Femur (tissue), 1 donor: ENCODE data around the gene TBC1D22A.
A peak's percentile ranks its signal among the peaks of the same experiment; 100 is the strongest.
"Not testable (repeated sequence)": the region's sequence is repeated elsewhere in the genome, so short reads cannot be mapped to it uniquely, and the experiment has no call there.

ENCODE experiments used
- DNase-seq: peaks from one replicate; pipeline ENCODE4 v3.0.0-alpha.2; 2017

The TBC1D22A gene

DNA sequence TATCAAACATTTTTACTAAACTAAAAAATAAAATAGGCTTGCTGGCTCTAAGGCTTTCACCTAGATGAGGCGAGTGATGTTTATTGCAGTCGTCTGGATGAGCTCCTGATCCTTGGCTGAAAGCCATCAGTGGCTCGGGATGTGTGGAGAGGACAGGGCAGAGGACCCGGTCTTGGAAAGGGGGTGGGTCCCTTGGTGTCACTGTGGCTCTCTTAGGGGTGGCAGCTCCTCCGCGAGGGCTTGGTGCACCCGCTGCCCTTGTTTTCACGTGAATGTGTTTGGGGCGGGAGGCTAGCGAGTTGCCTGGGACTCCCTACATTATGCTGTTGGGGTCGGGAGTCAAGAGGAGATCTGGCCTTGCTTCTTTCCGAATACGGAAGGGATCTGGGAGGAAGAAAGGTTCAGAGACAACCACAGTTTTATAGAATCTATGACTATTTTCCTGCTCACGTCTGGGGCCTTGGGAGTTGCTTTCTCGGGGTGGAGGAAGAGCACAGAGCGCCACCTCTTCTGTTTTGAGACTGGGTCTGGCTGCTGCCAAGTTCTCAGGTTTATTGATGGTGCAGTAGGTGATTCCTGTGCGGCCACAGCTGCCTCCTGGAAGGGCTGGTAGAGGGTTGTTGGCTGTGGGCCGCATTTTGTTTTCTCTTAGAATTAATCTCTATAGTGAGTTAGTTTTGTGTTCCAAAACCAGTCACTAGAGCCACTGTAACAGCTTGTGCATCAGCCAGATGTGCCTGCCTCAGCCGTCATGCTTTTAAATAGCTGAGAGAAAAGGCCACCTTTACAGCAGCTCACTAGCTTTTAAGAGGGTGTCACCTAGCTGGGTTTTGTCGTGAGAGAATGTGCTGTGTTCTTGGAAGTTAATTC lies 12.8 kb downstream of the TBC1D22A start:
- no peak for DNase-seq

GRCh38 chr22:46775850-46776826 lies 13.7 kb downstream of the TBC1D22A start:
- DNase-seq, result no peak

DNA sequence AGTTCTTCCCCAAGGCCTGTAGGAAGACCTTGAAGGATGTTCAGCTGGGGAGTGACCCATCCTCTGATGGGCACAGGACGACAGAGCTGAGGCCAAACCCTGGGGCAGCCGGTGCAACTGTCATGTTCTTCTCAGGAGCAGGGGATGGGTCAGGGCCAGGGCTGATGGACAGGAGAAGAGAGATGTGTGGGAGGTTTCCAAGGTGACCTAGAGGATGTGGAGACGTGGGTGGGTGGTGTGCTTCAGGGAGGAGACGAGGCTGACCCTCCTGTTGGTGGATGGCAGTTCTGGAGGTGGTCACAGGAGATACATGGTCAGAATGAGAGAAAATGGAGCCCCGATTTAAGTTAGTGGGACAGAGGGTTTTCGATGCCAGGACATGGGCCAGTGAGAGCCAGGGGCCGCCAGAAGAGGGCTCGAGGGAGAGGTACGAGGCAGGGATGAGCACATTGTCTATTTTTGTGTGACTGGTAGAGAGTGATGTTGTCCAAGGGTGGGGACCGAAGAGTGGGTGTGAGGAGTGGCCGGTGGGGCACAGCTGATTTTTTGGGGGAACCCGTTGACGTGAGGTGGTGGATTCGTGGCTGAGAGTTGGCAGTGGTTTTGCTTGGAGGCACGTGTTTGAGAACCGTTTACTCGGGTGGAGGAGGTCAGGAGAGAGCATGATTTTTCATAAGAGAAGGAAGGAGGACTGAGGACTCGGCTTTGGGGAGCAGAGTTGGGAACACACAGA lies 14.6 kb downstream of the TBC1D22A start:
- DNase-seq, result no peak

DNA sequence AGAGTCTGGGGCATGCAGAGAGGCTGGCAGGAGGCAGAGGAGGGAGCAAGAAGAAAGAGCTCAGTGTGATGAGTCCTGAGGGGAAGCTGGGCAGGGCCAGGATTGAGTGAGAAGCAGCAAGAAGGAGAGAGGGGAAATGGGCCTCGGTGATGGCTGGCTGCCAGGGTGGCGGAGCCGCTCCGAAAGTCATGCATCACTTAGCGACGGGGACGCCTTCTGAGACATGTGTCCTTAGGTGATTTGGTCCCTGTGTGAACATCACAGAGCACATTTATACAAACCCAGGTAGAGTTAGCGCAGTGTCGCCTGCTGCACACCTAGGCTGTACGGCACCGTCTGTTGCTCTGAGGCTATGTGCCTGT lies 15.1 kb downstream of the TBC1D22A start:
- DNase-seq, result peak; percentile 59

DNA sequence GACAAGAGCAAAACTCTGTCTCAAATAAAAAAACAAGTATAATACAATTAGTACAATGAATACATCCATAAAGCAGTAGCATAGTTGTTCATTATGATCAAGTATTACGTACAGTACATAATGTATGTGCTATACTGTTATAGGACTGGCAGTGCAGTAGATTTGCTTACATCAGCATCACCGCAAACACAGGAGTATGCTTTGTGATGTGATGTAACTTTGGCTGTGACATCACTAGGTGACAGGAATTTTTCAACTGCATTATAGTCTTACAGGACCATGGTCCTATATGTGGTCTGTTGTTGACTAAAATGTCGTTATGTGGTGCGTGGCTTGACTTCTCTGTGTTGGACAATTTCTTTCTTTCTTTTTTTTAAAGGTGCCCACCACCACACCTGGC lies 16.6 kb downstream of the TBC1D22A start:
- no peak for DNase-seq

DNA sequence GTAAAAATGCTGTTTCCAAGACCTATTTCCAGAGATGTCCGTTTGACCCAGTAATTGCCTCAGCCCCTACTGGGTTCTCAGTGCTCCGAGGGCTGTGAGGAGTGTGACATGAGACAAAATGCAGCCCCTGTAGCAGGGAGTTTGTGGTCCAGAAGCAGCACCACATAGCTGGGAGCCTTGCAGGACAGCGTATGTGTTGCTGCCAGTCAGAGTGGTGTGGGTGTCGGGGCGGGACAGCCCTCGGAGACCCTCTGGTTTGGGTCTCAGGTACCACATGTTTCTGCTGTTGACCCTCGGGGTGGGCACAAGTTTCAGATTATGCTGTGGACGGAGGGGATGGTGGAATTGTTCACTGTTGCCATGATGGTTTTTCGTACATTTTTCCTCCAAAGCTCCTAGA lies 17.2 kb downstream of the TBC1D22A start:
- no peak for DNase-seq

- DNase-seq, result no peak
Observed at GRCh38 chr22:46780453-46780852, 18.0 kb downstream of the TBC1D22A start.

- no peak for DNase-seq
Observed at GRCh38 chr22:46781291-46781690, 18.8 kb downstream of the TBC1D22A start.

DNA sequence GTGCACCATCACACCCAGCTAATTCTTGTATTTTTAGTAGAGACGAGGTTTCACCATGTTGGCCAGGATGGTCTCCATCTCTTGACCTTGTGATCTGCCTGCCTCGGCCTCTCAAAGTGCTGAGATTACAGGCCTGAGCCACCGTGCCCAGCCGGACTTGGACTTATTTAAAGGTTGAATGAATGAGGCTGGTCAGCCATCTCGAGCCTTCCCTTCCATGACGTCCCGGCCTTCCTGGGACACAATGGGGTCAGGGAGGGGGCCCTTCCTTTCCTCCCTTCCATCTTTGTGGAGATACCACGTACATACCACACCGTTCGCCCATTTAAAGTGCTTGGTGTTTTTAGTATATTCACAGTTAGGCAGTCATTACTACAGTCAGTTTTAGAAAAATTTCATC lies 19.8 kb downstream of the TBC1D22A start:
- not testable (repeated sequence) for DNase-seq

DNA sequence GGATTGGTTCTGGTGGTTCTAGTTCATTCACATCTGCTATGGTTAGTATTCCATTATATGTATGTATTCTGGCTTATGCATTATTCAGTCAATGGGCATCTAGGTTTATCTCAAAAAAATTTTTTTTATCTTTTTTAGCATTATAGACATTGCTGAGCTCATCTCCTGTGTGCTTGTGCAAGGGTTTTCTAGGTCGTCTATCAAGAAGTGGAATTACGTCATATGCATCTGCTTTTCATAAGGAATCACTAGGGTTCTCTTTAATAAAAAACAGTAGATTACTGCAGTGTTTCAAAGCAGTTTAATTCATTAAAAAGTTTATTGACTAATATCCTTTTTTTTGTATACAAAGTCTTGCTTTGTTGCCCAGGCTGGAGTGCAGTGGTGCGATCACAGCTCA lies 21.3 kb downstream of the TBC1D22A start:
- no peak for DNase-seq

GRCh38 chr22:46788441-46789172 lies 26.2 kb downstream of the TBC1D22A start:
- no peak for DNase-seq

DNA sequence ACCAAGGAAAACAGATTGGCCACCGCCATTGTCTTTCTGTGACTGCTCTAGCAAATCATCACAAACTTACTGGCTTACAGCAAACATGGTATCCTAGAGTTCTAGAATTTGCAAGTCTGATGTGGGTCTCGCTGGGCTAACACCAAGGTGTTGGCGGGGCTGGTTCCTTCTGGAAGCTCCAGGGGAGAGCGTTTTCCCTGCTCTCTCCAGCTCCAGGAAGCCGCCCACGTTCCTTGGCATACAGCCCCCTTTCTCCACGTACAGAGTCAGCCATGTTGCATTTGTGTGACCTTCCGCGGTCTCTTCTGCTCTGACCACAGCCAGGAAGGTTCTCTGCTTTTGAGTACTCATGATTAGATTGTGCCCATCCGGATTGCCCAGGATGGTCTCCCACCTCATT lies 27.5 kb downstream of the TBC1D22A start:
- no peak for DNase-seq

GRCh38 chr22:46791201-46791731 lies 28.8 kb downstream of the TBC1D22A start:
- peak; percentile 63 for DNase-seq

DNA sequence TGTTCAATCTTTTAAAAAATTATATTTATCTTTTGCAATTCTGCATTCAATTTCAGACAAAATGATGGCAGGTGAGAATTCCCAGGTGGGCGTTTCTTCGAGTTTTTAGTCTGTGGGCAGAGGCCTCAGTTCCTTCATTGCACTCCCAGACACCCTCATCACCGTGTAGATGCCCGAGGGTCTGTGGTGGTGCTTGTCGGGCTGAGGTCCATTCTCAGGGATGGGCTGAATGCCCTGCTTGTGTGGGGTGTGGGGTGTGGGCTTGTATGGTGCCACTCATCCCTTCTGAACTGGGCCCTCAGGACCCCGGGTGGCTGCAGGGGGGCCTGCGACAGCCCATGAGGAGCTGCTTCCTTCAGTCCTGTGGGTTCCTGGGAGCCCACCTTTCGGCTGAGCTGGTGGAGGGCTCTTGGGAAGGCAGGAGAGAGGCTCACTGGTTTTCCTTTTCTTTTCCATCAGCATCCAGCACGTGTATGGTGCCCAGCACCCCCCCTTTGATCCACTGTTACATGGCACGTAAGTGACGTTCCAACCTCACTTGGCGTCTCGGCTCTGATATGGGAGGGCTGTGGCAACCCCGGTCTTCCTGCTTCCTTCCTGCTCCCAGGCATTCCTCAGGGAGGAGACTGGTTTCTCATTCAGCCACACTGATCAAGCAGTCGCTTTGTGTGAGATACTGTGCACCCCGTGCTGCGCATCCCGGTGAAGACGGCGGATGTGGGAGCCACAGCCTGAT lies 29.8 kb downstream of the TBC1D22A start:
- DNase-seq, result no peak

- no peak for DNase-seq
Observed at GRCh38 chr22:46792841-46793261, 30.4 kb downstream of the TBC1D22A start.

DNA sequence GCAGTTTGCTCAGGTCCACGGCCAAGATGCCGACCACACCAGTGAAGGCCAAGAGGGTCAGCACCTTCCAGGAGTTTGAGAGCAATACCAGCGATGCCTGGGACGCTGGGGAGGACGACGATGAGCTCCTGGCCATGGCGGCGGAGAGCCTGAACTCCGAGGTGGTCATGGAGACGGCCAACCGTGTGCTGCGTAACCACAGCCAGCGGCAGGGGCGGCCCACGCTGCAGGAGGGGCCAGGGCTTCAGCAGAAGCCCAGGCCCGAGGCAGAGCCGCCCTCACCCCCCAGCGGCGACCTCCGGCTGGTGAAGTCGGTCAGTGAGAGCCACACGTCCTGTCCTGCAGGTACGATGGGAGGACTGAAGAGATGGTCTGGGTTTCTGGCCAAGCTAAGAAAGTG lies 31.0 kb downstream of the TBC1D22A start:
- no peak for DNase-seq

DNA sequence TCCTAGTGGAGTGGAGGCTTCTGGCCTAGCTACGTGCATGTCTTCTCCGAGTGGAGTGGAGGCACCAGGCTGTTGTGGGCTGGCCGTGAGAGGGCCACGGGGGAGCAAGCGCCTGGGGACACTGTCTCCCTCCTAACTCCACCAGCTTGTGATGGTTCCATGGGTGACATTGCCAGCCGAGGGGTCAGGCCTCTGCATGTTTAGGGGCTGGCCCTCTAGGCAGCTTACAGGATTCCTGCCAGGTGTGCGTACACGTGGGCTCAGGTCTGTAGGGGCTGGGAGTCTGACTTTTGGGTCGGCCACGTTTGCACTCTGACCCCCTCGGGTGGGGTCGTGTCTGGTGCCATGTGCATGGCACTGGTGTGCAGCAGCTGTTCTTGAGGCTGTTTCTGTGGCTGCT lies 31.6 kb downstream of the TBC1D22A start:
- no peak for DNase-seq

DNA sequence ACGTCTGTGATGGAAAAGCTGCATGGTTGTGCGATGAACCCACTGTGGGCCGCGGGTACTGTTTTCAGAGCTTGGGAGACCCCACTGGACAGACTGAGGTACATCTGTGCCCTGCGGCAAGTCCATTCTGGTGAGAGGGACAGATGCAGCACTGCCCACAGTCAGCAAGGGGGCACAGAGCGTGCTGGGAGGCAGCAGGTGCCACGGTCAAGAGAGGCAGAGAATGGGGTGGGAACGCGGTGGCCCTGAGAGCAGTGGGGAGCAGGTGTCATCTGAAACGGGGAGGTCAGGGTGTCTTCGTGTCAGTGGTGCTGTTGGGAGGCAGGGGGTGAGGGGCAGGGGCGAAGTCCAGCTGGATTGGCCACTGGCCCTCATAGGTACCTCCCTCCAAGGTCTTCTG lies 32.0 kb downstream of the TBC1D22A start:
- no peak for DNase-seq

DNA sequence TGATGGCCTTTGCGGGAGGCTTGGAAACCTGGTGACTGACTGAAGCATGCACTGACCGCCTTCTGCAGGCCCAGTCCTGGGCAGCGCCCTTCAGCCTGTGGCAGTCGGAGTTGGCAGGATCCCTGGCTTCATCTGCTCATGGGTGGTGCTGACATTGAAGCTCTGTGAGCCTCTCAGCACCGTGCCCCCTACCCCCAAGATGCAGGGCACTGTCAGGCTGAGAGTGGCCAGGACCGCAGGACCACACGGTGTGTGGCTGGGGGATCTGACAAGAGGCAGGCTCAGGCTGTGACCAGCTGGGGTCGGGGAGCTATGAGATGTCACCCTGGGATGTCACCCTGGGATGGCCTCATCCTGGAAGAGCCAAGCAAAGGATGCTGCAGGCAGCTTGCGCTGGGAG lies 32.7 kb downstream of the TBC1D22A start:
- DNase-seq, result no peak

DNA sequence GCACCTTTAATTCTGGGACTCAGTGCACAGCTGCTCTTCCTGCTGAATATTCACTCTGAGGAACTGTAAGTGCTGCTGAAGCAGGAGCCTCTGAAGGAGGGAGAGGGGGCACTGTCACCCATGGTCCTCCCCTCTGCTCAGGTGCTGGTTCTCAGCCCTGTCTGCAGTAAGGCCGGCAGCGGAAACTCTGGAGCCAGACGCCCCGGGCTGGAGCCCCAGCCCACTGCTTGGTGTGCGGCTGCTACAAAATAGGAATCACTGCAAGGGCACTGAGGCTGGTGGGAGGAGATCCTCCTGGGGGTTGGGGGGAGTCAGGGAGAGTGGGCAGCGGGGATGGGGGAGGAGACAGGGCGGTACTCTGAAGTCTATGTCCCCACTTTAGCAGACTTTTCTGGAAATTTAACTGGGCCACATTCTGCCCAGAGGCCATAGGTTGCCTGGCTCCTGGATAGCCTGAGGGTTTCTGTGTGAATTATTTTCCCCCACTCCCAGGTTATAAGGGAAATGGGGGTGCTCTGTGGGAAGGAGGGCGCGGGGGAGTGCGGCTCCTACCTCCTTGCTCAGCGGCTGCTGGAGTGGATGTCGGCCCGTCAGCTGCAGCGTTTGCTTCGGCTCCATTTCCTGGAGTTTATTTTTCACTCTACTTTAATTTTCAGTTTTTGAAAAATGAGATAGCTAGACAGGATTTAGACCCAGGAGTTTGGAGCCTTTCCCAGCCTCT lies 33.6 kb downstream of the TBC1D22A start:
- no peak for DNase-seq
